ENCODE measurements around the gene LHX2. TPM values are rescaled to one million over a fixed set of nuclear protein-coding genes. Genes with fewer than 3 reads are reported as not detected.

The LHX2 gene
- polyA plus RNA-seq, 3 donors, result 0.12 TPM; not detected in 2

DNA sequence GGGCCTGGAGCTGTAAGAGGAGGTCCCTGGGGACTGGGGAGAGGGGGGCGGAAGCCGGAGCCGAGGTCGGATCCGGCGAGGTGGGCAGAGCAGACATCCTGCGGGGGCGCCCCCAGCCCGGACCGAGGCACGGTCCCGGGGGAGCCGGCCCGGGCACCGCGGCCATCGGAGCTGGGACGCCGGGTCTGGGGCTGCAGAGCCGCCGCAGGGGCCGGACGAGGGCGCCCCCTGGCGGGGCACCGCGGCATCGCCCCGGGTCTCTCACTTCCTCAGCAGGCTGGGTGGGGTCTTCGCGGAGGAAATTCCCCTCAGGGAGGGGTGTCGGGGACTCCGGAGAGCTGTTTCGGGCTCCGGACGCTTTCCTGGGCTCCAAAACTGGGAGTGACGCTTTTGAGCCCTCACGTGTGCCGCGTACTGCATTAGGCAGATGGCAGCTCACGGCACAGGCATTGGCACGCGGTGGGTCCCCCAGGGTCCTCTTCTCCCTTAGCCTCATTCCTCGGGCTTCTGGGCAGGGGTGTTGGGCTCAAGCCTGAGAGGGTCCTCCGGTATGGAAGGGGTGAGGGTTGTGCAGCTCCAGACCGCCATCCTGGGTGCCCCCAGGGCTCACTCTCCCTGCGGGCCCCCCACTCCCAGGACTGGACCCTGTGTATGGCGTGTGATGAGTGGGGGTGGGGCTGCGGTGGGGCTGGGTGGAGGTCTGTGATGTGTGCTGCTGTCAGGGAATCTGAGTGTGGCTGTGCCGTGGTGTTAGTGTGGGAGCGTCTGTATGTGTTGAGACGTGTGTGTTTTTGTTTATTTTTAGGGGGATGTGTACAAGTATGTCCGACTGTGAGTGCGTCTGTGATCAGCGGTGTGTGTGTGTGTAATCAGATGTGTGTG is 29.6 kb downstream of the LHX2 start:
- peak overlapping the region in 2 of 3 experiments; percentile 20 to 69 for H3K4me3 ChIP-seq (replicated peaks in 1 of 3; ENCODE audit: low read depth in 2 of 3, low read length in 3 of 3)
- no peaks in the 10 kb centered on the region for H4K20me1 ChIP-seq (ENCODE audit: insufficient read depth, low read length)
- no peak overlapping the region for H3K27ac ChIP-seq (ENCODE audit: low read depth in 1 of 2, low read length in 2 of 2)
- 17% methylated on average over 47 of the region's 55 CpGs for WGBS (ENCODE audit: insufficient coverage)
- no peaks in the 10 kb centered on the region for H3K36me3 ChIP-seq (replicated peaks in 1 of 2; ENCODE audit: control insufficient read depth in 1 of 2, insufficient read depth in 2 of 2, low read length in 2 of 2)
- H3K4me2 ChIP-seq (replicated peaks; ENCODE audit: extremely low read depth, low read length, poor library complexity, severe bottlenecking), result peak overlapping the region; percentile 72
- Mint-ChIP-seq H3K4me3 (peak overlapping the region; percentile 69 to 84), H3K4me1 (peaks cover 24% of the 10 kb centered on the region), H3K9me3 (peaks cover 0 to 10% (median 6%) of the 10 kb centered on the region in 7 donors), H3K27ac (no peak overlapping the region), H3K36me3 (peaks cover 0 to 4% of the 10 kb centered on the region in 2 donors), H3K27me3 (ENCODE audit: low read depth in 3 of 3) (peaks cover 81 to 95% (median 84%) of the 10 kb centered on the region in 3 donors)
- H3K79me2 ChIP-seq (ENCODE audit: insufficient read depth, low read length), result no peaks in the 10 kb centered on the region
- DNase-seq, result peak; percentile 33 to 61 (median 58)
- peaks cover 0 to 6% of the 10 kb centered on the region in 2 donors for H3K9me3 ChIP-seq (replicated peaks in 1 of 2; ENCODE audit: control insufficient read depth in 1 of 2, insufficient read depth in 1 of 2, low read length in 2 of 2)
- peak overlapping the region; percentile 67 for H2AFZ ChIP-seq (ENCODE audit: insufficient read depth, low read depth, low read length, poor library complexity, severe bottlenecking)
- intact Hi-C loops (cut with micrococcal nuclease), result loop anchor here in 1 of 2 donors (2.0 kb wide), 1 partner anchor 498 kb away; no protein-coding TSS in a partner anchor
- peak overlapping the region; percentile 54 for H3K9ac ChIP-seq (ENCODE audit: insufficient read depth, low read length, poor library complexity, severe bottlenecking)
- TF ChIP-seq, protein P1, sequence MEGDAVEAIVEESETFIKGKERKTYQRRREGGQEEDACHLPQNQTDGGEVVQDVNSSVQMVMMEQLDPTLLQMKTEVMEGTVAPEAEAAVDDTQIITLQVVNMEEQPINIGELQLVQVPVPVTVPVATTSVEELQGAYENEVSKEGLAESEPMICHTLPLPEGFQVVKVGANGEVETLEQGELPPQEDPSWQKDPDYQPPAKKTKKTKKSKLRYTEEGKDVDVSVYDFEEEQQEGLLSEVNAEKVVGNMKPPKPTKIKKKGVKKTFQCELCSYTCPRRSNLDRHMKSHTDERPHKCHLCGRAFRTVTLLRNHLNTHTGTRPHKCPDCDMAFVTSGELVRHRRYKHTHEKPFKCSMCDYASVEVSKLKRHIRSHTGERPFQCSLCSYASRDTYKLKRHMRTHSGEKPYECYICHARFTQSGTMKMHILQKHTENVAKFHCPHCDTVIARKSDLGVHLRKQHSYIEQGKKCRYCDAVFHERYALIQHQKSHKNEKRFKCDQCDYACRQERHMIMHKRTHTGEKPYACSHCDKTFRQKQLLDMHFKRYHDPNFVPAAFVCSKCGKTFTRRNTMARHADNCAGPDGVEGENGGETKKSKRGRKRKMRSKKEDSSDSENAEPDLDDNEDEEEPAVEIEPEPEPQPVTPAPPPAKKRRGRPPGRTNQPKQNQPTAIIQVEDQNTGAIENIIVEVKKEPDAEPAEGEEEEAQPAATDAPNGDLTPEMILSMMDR (IDR thresholded peaks at IDR 0.05), result peak; percentile 99
- H3K4me1 ChIP-seq (ENCODE audit: control insufficient read depth in 1 of 2, insufficient read depth in 2 of 2, low read length in 2 of 2), result peaks cover 8 to 20% of the 10 kb centered on the region in 2 donors
- H3K27me3 ChIP-seq (ENCODE audit: control insufficient read depth in 2 of 2, insufficient read depth in 2 of 2, low read length in 2 of 2), result peaks cover 35 to 83% of the 10 kb centered on the region in 2 donors

DNA sequence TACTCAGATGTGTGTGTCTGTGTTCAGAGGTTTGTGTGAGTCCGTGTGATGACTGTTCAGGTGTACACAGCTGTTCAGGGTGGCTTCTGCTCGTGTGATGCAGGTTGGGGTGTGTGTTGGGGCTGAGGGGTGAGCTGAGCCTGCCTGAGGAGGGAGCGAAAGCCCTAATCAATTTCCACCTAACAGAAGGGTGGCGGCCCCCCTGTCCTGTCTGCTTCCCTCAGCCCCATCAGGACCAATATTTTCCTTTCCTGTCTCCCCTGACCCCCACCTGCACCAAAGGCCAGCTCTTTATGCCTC is 30.2 kb downstream of the LHX2 start:
- Histone ChIP-seq H3K9ac (ENCODE audit: insufficient read depth, low read length, poor library complexity, severe bottlenecking) (no peak overlapping the region), H2AFZ (ENCODE audit: insufficient read depth, low read depth, low read length, poor library complexity, severe bottlenecking) (no peak overlapping the region), H3K4me1 (ENCODE audit: control insufficient read depth in 1 of 2, insufficient read depth in 2 of 2, low read length in 2 of 2) (peaks cover 8 to 20% of the 10 kb centered on the region in 2 donors), H3K27ac (ENCODE audit: low read depth in 1 of 2, low read length in 2 of 2) (no peak overlapping the region), H3K27me3 (ENCODE audit: control insufficient read depth in 2 of 2, insufficient read depth in 2 of 2, low read length in 2 of 2) (peaks cover 41 to 89% of the 10 kb centered on the region in 2 donors), H3K36me3 (replicated peaks in 1 of 2; ENCODE audit: control insufficient read depth in 1 of 2, insufficient read depth in 2 of 2, low read length in 2 of 2) (no peaks in the 10 kb centered on the region), H3K9me3 (replicated peaks in 1 of 2; ENCODE audit: control insufficient read depth in 1 of 2, insufficient read depth in 1 of 2, low read length in 2 of 2) (peaks cover 0 to 6% of the 10 kb centered on the region in 2 donors), H4K20me1 (ENCODE audit: insufficient read depth, low read length) (no peaks in the 10 kb centered on the region), H3K4me3 (replicated peaks in 1 of 3; ENCODE audit: low read depth in 2 of 3, low read length in 3 of 3) (no peak overlapping the region), H3K79me2 (ENCODE audit: insufficient read depth, low read length) (no peaks in the 10 kb centered on the region), H3K4me2 (replicated peaks; ENCODE audit: extremely low read depth, low read length, poor library complexity, severe bottlenecking) (no peak overlapping the region)
- no peak for DNase-seq
- peak overlapping the region in 1 of 2 donors; percentile 84 for H3K4me3 Mint-ChIP-seq
- TF ChIP-seq, protein P1 (IDR thresholded peaks at IDR 0.05), result no peak
- H3K36me3 Mint-ChIP-seq, result peaks cover 0 to 4% of the 10 kb centered on the region in 2 donors
- intact Hi-C loops (cut with micrococcal nuclease), result loop anchor here in 1 of 2 donors (2.0 kb wide), 1 partner anchor 499 kb away; no protein-coding TSS in a partner anchor
- peaks cover 24% of the 10 kb centered on the region for H3K4me1 Mint-ChIP-seq
- H3K27ac Mint-ChIP-seq, result no peak overlapping the region
- H3K9me3 Mint-ChIP-seq, result peaks cover 0 to 10% (median 6%) of the 10 kb centered on the region in 7 donors
- H3K27me3 Mint-ChIP-seq (ENCODE audit: low read depth in 3 of 3), result peaks cover 84 to 95% (median 89%) of the 10 kb centered on the region in 3 donors
- WGBS (ENCODE audit: insufficient coverage), result 67% methylated on average over 1 of the region's 4 CpGs

Measured in CD14-positive monocyte (primary cell).